K562 (cell line): ENCODE measurements around the gene MPG. TPM values are rescaled to one million over a fixed set of nuclear protein-coding genes. Genes with fewer than 3 reads are reported as not detected.

Experiments
- ARID1B ChIP-seq: fragments of 450-650 bp; IDR thresholded peaks from 2 replicates; pipeline ENCODE4 v1.6.1; 2016; ENCODE audit warnings: antibody characterized with exemption, mild to moderate bottlenecking, inconsistent platforms
- CBFA2T3 ChIP-seq: fragments of 450-650 bp; IDR thresholded peaks from 2 replicates; pipeline ENCODE4 v1.6.1; 2017
- CTBP1 ChIP-seq: fragments of 450-650 bp; IDR thresholded peaks from 2 replicates; pipeline ENCODE4 v1.6.1; 2016; ENCODE audit warnings: borderline replicate concordance
- FIP1L1 ChIP-seq: fragments of 200-400 bp; formaldehyde crosslinking; IDR thresholded peaks from 2 replicates; pipeline ENCODE4 v1.6.1; 2018; ENCODE audit warnings: mild to moderate bottlenecking, low read depth, low read length; ENCODE audit not compliant: poor library complexity, severe bottlenecking
- HDAC1 ChIP-seq, 2 experiments: fragments of 450-650 bp; IDR thresholded peaks; 2 replicates each; pipeline ENCODE4 v1.6.1; 2016 to 2017; ENCODE audit warnings: inconsistent platforms in 1 of 2, mild to moderate bottlenecking in 1 of 2, moderate library complexity in 1 of 2
- KAT8 ChIP-seq: fragments of 450-650 bp; IDR thresholded peaks from 2 replicates; pipeline ENCODE4 v1.6.1; 2016; ENCODE audit warnings: low read depth, mild to moderate bottlenecking
- MBD2 ChIP-seq: sonication (generic); IDR thresholded peaks from 2 replicates; pipeline ENCODE4 v1.6.1; 2016; ENCODE audit warnings: low read depth, borderline replicate concordance
- NCOR1 ChIP-seq: fragments of 450-650 bp; IDR thresholded peaks from 2 replicates; pipeline ENCODE4 v1.6.1; 2016; ENCODE audit warnings: mild to moderate bottlenecking, moderate library complexity
- NEUROD1 ChIP-seq: fragments of 150-350 bp; IDR thresholded peaks from 2 replicates; pipeline ENCODE4 v1.6.1; 2014; ENCODE audit warnings: borderline replicate concordance, low read length, low read depth; ENCODE audit not compliant: partially characterized antibody
- RAD21 ChIP-seq, 2 experiments: fragments of 250-450 bp in 1 of 2; fragments of 450-650 bp in 1 of 2; sonication (Bioruptor Pico) in 1 of 2; formaldehyde crosslinking in 1 of 2; IDR thresholded peaks in 1 of 2; conservative IDR thresholded peaks in 1 of 2; 2 replicates each; pipeline versions ENCODE4 v1.4.0 to v1.8.0; 2020 to 2022; ENCODE audit warnings: mild to moderate bottlenecking in 2 of 2, moderate library complexity in 1 of 2
- SMAD2 ChIP-seq: fragments of 150-350 bp; IDR thresholded peaks from 2 replicates; pipeline ENCODE4 v1.6.1; 2014; ENCODE audit warnings: low read depth, mild to moderate bottlenecking, low read length
- SRF ChIP-seq, 2 experiments: fragments of 250-450, 450-650 bp in 1 of 2; sonication (Bioruptor Pico) in 1 of 2; sonication (generic) in 1 of 2; formaldehyde crosslinking; IDR thresholded peaks; 2 replicates each; pipeline versions ENCODE4 v1.5.0 to v1.5.1; 2020 to 2022; ENCODE audit warnings: mild to moderate bottlenecking in 1 of 2, missing genetic modification reagents in 1 of 2
- TEAD4 ChIP-seq, 2 experiments: sonication (generic) in 1 of 2; formaldehyde crosslinking in 1 of 2; IDR thresholded peaks; 2 replicates each; pipeline versions ENCODE4 v1.6.1 to v1.8.0; 2012 to 2022; ENCODE audit warnings: borderline replicate concordance in 1 of 2, inconsistent platforms in 1 of 2, low read length in 1 of 2, mild to moderate bottlenecking in 1 of 2, missing genetic modification reagents in 1 of 2
- ZFP36 ChIP-seq: fragments of 150-350 bp; IDR thresholded peaks from 2 replicates; pipeline ENCODE4 v1.6.1; 2018; ENCODE audit warnings: low read length, low read depth; ENCODE audit not compliant: partially characterized antibody
- ZNF75A ChIP-seq: fragments of 450-650 bp; formaldehyde crosslinking; IDR thresholded peaks from 2 replicates; pipeline ENCODE4 v1.4.0; 2020; ENCODE audit warnings: mild to moderate bottlenecking
- polyA plus RNA-seq, 8 experiments: library from polyadenylated mRNA; depleted of rRNA in 4 of 8; stranded (reverse) in 5 of 8; unstranded in 3 of 8; fragments of >200 nt; fragmentation: Nextera tagmentation in 2 of 8; fragmentation: Illumina TruSeq in 1 of 8; extraction: Ambion mirVana in 2 of 8; extraction: Trizol in 1 of 8; gene quantifications; 2 replicates each; pipeline versions ENCODE4 v1.2.1 to v1.2.3, GENCODE V29; 2011 to 2014; ENCODE audit warnings: inconsistent platforms in 1 of 8, missing spikeins in 1 of 8
- total RNA-seq, 7 experiments: library from RNA; depleted of rRNA in 6 of 7; stranded (reverse); fragments of >200 nt in 6 of 7; fragmentation: Illumina TruSeq in 2 of 7; extraction: Trizol in 2 of 7; gene quantifications; 2 replicates each; pipeline versions ENCODE4 v1.2.1 to v1.2.3, GENCODE V29; 2011 to 2021; ENCODE audit warnings: low replicate concordance in 1 of 7
- TF ChIP-seq, protein P1 (sequence below): fragments of 450-650 bp; IDR thresholded peaks from 2 replicates; pipeline ENCODE4 v1.6.1; 2018; ENCODE audit not compliant: partially characterized antibody
- TF ChIP-seq, protein P2 (sequence below): sonication (generic); formaldehyde crosslinking; IDR thresholded peaks from 2 replicates; pipeline ENCODE4 v1.8.0; 2022; ENCODE audit warnings: mild to moderate bottlenecking, missing genetic modification reagents
- TF ChIP-seq, protein P3 (sequence below): fragments of 450-650 bp; IDR thresholded peaks from 2 replicates; pipeline ENCODE4 v1.6.1; 2016; ENCODE audit warnings: mild to moderate bottlenecking
- TF ChIP-seq, protein P4 (sequence below): fragments of 450-650 bp; formaldehyde crosslinking; IDR thresholded peaks from 2 replicates; pipeline ENCODE4 v1.4.0; 2022; ENCODE audit warnings: missing genetic modification characterization

MPG gene
- total and polyA plus RNA-seq, 9 of the 15 experiments (the other 6 are each of a cell fraction or from before 2014, with no cell fraction given): 0.42 to 226 (median 36.2) TPM

DNA sequence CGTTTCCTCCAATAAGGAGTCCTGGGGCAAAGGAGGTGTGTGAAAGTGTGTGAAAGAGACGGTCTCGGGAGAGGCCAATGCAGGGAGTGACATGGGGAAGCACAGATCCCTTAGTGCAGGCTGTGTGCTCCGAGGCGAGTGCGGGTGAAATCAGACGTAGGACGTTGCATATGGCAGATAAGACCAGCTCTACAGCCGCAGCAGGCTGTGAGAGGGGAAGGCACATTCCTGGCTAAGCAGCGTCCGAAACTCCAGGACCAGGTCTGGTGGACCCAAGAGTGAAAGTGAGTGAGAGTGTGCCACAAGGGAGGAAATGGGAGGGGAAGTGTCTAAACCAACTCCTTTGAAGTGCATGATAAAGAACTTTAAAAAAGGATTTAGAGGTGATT is 36.0 kb upstream of the MPG start (continued):
- TF ChIP-seq, protein P1, sequence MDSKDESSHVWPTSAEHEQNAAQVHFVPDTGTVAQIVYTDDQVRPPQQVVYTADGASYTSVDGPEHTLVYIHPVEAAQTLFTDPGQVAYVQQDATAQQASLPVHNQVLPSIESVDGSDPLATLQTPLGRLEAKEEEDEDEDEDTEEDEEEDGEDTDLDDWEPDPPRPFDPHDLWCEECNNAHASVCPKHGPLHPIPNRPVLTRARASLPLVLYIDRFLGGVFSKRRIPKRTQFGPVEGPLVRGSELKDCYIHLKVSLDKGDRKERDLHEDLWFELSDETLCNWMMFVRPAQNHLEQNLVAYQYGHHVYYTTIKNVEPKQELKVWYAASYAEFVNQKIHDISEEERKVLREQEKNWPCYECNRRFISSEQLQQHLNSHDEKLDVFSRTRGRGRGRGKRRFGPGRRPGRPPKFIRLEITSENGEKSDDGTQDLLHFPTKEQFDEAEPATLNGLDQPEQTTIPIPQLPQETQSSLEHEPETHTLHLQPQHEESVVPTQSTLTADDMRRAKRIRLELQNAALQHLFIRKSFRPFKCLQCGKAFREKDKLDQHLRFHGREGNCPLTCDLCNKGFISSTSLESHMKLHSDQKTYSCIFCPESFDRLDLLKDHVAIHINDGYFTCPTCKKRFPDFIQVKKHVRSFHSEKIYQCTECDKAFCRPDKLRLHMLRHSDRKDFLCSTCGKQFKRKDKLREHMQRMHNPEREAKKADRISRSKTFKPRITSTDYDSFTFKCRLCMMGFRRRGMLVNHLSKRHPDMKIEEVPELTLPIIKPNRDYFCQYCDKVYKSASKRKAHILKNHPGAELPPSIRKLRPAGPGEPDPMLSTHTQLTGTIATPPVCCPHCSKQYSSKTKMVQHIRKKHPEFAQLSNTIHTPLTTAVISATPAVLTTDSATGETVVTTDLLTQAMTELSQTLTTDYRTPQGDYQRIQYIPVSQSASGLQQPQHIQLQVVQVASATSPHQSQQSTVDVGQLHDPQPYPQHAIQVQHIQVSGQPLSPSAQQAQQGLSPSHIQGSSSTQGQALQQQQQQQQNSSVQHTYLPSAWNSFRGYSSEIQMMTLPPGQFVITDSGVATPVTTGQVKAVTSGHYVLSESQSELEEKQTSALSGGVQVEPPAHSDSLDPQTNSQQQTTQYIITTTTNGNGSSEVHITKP: peak; percentile 63
- TF ChIP-seq NEUROD1 (no peak), NCOR1 (no peak), RAD21 (CRISPR knock-in tag; conservative IDR thresholded peaks at IDR 0.05 in 1 of 2, IDR thresholded peaks at IDR 0.05 in 1 of 2) (no peak), ARID1B (no peak), CBFA2T3 (peak; percentile 26; the same call in 1 of the 2 replicates), ZNF75A (CRISPR knock-in tag) (no peak), SRF (CRISPR knock-in tag; IDR thresholded peaks at IDR 0.05) (no peak), FIP1L1 (no peak), KAT8 (no peak), CTBP1 (no peak), SMAD2 (no peak), TEAD4 (IDR thresholded peaks at IDR 0.05; ENCODE audit: low read length) (no peak), TEAD4 (CRISPR knock-in tag; IDR thresholded peaks at IDR 0.05; ENCODE audit: borderline replicate concordance) (no peak), MBD2 (no peak), HDAC1 (IDR thresholded peaks at IDR 0.05) (no peak), ZFP36 (peak; percentile 21)
- TF ChIP-seq, protein P2, sequence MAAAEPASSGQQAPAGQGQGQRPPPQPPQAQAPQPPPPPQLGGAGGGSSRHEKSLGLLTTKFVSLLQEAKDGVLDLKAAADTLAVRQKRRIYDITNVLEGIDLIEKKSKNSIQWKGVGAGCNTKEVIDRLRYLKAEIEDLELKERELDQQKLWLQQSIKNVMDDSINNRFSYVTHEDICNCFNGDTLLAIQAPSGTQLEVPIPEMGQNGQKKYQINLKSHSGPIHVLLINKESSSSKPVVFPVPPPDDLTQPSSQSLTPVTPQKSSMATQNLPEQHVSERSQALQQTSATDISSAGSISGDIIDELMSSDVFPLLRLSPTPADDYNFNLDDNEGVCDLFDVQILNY (CRISPR knock-in tag): no peak
- TF ChIP-seq, protein P3, sequence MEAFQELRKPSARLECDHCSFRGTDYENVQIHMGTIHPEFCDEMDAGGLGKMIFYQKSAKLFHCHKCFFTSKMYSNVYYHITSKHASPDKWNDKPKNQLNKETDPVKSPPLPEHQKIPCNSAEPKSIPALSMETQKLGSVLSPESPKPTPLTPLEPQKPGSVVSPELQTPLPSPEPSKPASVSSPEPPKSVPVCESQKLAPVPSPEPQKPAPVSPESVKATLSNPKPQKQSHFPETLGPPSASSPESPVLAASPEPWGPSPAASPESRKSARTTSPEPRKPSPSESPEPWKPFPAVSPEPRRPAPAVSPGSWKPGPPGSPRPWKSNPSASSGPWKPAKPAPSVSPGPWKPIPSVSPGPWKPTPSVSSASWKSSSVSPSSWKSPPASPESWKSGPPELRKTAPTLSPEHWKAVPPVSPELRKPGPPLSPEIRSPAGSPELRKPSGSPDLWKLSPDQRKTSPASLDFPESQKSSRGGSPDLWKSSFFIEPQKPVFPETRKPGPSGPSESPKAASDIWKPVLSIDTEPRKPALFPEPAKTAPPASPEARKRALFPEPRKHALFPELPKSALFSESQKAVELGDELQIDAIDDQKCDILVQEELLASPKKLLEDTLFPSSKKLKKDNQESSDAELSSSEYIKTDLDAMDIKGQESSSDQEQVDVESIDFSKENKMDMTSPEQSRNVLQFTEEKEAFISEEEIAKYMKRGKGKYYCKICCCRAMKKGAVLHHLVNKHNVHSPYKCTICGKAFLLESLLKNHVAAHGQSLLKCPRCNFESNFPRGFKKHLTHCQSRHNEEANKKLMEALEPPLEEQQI: no peak
- TF ChIP-seq, protein P4, sequence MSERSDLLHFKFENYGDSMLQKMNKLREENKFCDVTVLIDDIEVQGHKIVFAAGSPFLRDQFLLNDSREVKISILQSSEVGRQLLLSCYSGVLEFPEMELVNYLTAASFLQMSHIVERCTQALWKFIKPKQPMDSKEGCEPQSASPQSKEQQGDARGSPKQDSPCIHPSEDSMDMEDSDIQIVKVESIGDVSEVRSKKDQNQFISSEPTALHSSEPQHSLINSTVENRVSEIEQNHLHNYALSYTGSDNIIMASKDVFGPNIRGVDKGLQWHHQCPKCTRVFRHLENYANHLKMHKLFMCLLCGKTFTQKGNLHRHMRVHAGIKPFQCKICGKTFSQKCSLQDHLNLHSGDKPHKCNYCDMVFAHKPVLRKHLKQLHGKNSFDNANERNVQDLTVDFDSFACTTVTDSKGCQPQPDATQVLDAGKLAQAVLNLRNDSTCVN: no peak
